ENCODE results near the gene ZNF878. TPM values are rescaled to one million over a fixed set of nuclear protein-coding genes. Genes with fewer than 3 reads are reported as not detected.

ZNF878 gene
- total RNA-seq, 2 donors from 2014 or later: 0.26 to 4.0 TPM

DNA sequence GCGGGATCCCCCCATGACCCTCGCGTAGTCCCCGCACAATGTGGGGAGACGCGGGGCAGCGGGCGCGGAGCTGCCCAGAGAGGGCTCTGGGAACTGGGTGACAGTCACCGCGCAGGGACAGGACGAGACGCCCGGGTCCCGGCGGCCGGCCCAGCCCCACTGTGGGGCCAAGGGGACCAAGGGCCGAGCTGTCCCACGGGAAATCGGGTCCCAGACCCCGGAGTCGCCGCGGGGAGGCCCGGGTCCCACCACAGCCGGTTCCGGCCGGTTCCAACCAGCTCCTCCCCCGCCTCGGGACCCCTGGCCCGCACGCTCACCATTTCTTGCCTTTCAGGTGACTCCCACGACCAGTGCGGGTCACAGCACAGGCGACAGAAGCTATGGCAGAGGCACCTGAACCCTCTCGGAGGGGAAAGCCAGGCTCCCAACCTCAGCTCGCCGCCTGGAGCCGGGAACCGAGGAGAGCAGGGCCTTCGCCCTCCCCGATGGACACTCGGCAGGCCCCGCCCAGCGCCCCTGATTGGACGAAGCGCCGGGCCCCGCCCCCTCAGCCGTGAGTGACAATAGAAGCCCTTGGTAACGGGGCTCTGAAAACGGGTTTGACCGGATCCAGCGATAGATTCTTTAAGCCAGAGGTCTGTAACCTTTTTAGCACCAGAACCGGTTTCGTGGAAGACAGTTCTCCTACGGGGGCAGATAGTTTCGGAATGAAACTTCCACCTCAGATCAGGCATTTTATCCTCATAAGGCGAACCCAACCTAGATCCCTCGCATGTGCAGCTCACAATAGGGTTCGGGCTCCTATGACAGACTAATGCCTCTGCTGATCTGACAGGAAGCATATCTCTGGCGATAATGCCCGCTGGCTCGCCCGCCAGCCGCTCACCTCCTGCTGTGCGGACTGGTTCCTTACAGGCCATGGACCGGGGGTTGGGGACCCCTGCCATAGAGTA, 17.3 kb downstream of the ZNF878 start, which contains the start of gene ZNF433:
Gene ZNF433, minus strand, starts transcription at position 460 of the 953 bp plus-strand sequence. Its CDS starts 140 bp downstream, at position 320.
- TF ChIP-seq, protein P1, sequence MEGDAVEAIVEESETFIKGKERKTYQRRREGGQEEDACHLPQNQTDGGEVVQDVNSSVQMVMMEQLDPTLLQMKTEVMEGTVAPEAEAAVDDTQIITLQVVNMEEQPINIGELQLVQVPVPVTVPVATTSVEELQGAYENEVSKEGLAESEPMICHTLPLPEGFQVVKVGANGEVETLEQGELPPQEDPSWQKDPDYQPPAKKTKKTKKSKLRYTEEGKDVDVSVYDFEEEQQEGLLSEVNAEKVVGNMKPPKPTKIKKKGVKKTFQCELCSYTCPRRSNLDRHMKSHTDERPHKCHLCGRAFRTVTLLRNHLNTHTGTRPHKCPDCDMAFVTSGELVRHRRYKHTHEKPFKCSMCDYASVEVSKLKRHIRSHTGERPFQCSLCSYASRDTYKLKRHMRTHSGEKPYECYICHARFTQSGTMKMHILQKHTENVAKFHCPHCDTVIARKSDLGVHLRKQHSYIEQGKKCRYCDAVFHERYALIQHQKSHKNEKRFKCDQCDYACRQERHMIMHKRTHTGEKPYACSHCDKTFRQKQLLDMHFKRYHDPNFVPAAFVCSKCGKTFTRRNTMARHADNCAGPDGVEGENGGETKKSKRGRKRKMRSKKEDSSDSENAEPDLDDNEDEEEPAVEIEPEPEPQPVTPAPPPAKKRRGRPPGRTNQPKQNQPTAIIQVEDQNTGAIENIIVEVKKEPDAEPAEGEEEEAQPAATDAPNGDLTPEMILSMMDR (IDR thresholded peaks at IDR 0.05): peak in 1 of 7 experiments; percentile 23
- peak; percentile 67 to 92 (median 90) for TF ChIP-seq POLR2A (IDR thresholded peaks at IDR 0.05)
- no peaks in the 10 kb centered on the region for H3K36me3 ChIP-seq (replicated peaks in 1 of 2; ENCODE audit: insufficient read depth in 1 of 2, low read depth in 2 of 2)
- peak within 1 kb of the TSS; percentile 88 to 95 (median 91) for H3K27ac ChIP-seq
- ATAC-seq (peak; percentile 99), DNase-seq (peak; percentile 99 to 100 (median 99))
- WGBS, 2 donors: 0 to 1% methylated on average over 31 to 68 of the region's 68 CpGs
- intact Hi-C loops (cut with DNase I): no loop called here
- peak within 1 kb of the TSS; percentile 76 to 78 for H3K4me3 ChIP-seq
- no peaks in the 10 kb centered on the region for H3K27me3 ChIP-seq
- peaks cover 28% of the 10 kb centered on the region for H3K4me1 ChIP-seq
- H3K9me3 ChIP-seq: no peaks in the 10 kb centered on the region

GRCh38 chr19:12034620-12035019, 18.1 kb downstream of the ZNF878 start:
- Histone ChIP-seq H3K4me1 (peaks cover 28% of the 10 kb centered on the region), H3K9me3 (no peaks in the 10 kb centered on the region), H3K36me3 (replicated peaks in 1 of 2; ENCODE audit: insufficient read depth in 1 of 2, low read depth in 2 of 2) (no peaks in the 10 kb centered on the region), H3K27ac (peak overlapping the region; percentile 45 to 95 (median 91)), H3K27me3 (no peaks in the 10 kb centered on the region), H3K4me3 (no peak overlapping the region)
- no peak for ATAC-seq
- intact Hi-C loops (cut with DNase I): no loop called here
- WGBS, 2 donors: 4 to 15% methylated on average over 8 of the region's 8 CpGs
- no peak for TF ChIP-seq POLR2A (IDR thresholded peaks at IDR 0.05)
- TF ChIP-seq, protein P1 (IDR thresholded peaks at IDR 0.05): no peak
- peak in 2 of 4 donors; percentile 6 to 19 for DNase-seq

DNA sequence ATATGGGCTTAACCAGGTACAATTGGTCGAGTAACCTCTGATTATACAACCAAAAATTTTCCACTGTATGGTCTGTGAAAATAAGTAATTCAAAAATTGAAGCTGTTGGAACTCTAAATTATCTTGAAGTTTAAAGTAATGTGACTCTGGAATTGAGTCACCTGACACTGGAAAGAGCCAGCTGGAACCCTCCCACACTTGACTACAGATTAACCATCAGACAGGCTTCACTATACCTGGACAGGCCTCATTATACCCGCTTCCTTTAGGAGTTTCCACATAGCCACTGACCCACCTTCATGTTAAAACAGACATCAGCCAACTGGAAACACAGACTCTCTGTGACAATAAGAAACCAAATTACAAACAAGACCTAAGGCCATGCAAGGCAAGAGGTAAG, 18.6 kb downstream of the ZNF878 start:
- intact Hi-C loops (cut with DNase I): no loop called here
- Histone ChIP-seq H3K36me3 (replicated peaks in 1 of 2; ENCODE audit: insufficient read depth in 1 of 2, low read depth in 2 of 2) (no peaks in the 10 kb centered on the region), H3K4me1 (peaks cover 28% of the 10 kb centered on the region), H3K4me3 (no peak overlapping the region), H3K27ac (peak overlapping the region; percentile 45 to 95 (median 91)), H3K9me3 (no peaks in the 10 kb centered on the region), H3K27me3 (no peaks in the 10 kb centered on the region)
- peak; percentile 25 for ATAC-seq
- 8 to 10% methylated on average over 2 of the region's 2 CpGs for WGBS, 2 donors
- no peak for TF ChIP-seq POLR2A (IDR thresholded peaks at IDR 0.05)
- TF ChIP-seq, protein P1 (IDR thresholded peaks at IDR 0.05): no peak
- peak; percentile 47 to 73 (median 56) for DNase-seq

GRCh38 chr19:12015753-12016116, 37.0 kb downstream of the ZNF878 start:
- H3K9me3 ChIP-seq: peaks cover 0 to 62% (median 6%) of the 10 kb centered on the region in 3 donors
- ATAC-seq (no peak), DNase-seq (no peak)
- WGBS, 2 donors: 83% methylated on average over 2 of the region's 2 CpGs
- intact Hi-C loops (cut with DNase I): no loop called here
- TF ChIP-seq, protein P1 (IDR thresholded peaks at IDR 0.05): no peak
- TF ChIP-seq POLR2A (IDR thresholded peaks at IDR 0.05): no peak
- H3K4me3 ChIP-seq: no peak overlapping the region
- no peaks in the 10 kb centered on the region for H3K4me1 ChIP-seq
- no peak overlapping the region for H3K27ac ChIP-seq
- H3K36me3 ChIP-seq (replicated peaks in 1 of 2; ENCODE audit: insufficient read depth in 1 of 2, low read depth in 2 of 2): peaks cover 23 to 28% of the 10 kb centered on the region in 2 donors
- H3K27me3 ChIP-seq: no peaks in the 10 kb centered on the region
